Hematopoietic multipotent progenitor cell treated with erythropoietin and hydrocortisone succinate and interleukin-3 and kit ligand, for 17 days (in vitro differentiated cells): ENCODE measurements around the gene MS4A18.

Source experiments
- DNase-seq: peaks from one replicate; pipeline ENCODE4 v3.0.0-alpha.2; 2015; ENCODE audit warnings: low spot score

MS4A18 gene

GRCh38 chr11:60767388-60767811, 42.9 kb downstream of the MS4A18 start:
- no peak for DNase-seq

- DNase-seq, result no peak
Measured at GRCh38 chr11:60768202-60768601, 43.7 kb downstream of the MS4A18 start.

- no peak for DNase-seq
Measured at GRCh38 chr11:60769273-60769672, 44.8 kb downstream of the MS4A18 start.

- DNase-seq, result no peak
Measured at GRCh38 chr11:60769811-60770210, 45.3 kb downstream of the MS4A18 start.

- DNase-seq, result no peak
Measured at GRCh38 chr11:60771146-60771545, 46.6 kb downstream of the MS4A18 start.

- no peak for DNase-seq
Measured at GRCh38 chr11:60771879-60772525, 47.5 kb downstream of the MS4A18 start.

- no peak for DNase-seq
Measured at GRCh38 chr11:60772666-60773065, 48.1 kb downstream of the MS4A18 start.

- no peak for DNase-seq
Measured at GRCh38 chr11:60774726-60775125, 50.2 kb downstream of the MS4A18 start.

GRCh38 chr11:60775420-60775961, 51.0 kb downstream of the MS4A18 start:
- DNase-seq, result peak; percentile 70

- DNase-seq, result no peak
Measured at GRCh38 chr11:60776167-60776566, 51.6 kb downstream of the MS4A18 start.

GRCh38 chr11:60777106-60777505, 52.6 kb downstream of the MS4A18 start:
- no peak for DNase-seq

GRCh38 chr11:60777572-60777971, 53.1 kb downstream of the MS4A18 start:
- DNase-seq, result no peak

- no peak for DNase-seq
Measured at GRCh38 chr11:60780065-60780464, 55.5 kb downstream of the MS4A18 start.

GRCh38 chr11:60780774-60781173, 56.3 kb downstream of the MS4A18 start:
- DNase-seq, result no peak

GRCh38 chr11:60781286-60781980, 56.9 kb downstream of the MS4A18 start:
- DNase-seq, result no peak

- DNase-seq, result no peak
Measured at GRCh38 chr11:60781981-60782316, 57.4 kb downstream of the MS4A18 start.

GRCh38 chr11:60782393-60783140, 58.0 kb downstream of the MS4A18 start:
- no peak for DNase-seq

- no peak for DNase-seq
Measured at GRCh38 chr11:60783141-60783484, 58.6 kb downstream of the MS4A18 start.

- DNase-seq, result no peak
Measured at GRCh38 chr11:60783911-60784310, 59.4 kb downstream of the MS4A18 start.

- no peak for DNase-seq
Measured at GRCh38 chr11:60785136-60785535, 60.6 kb downstream of the MS4A18 start, which contains the start of gene MS4A10. Gene MS4A10 (plus strand): TSS chr11:60785333. CDS start chr11:60790336, 5,003 bp downstream.

- no peak for DNase-seq
Measured at GRCh38 chr11:60785806-60786361, 61.4 kb downstream of the MS4A18 start.

- DNase-seq, result no peak
Measured at GRCh38 chr11:60786811-60787567, 62.5 kb downstream of the MS4A18 start.
